ENCODE data around the gene ZNF668.
"Not testable (repeated sequence)": the region's sequence is repeated elsewhere in the genome, so short reads cannot be mapped to it uniquely, and the experiment has no call there.

Gene ZNF668

GRCh38 chr16:31108794-31109558 is 34.9 kb upstream of the ZNF668 start:
- DNase-seq (ENCODE audit: insufficient read length, low spot score) (no peak), FAIRE-seq (no peak)
- no peak for TF ChIP-seq POLR2A (IDR thresholded peaks at IDR 0.05; ENCODE audit: low read depth, low read length)

GRCh38 chr16:31108035-31108793 is 34.2 kb upstream of the ZNF668 start, which contains the start of gene BCKDK:
Gene BCKDK, plus strand, starts transcription at chr16:31108386. Its CDS starts 838 bp downstream, at chr16:31109224.
- DNase-seq (ENCODE audit: insufficient read length, low spot score) (peak; percentile 92), FAIRE-seq (no peak)
- TF ChIP-seq POLR2A (IDR thresholded peaks at IDR 0.05; ENCODE audit: low read depth, low read length), result peak; percentile 69

GRCh38 chr16:31107465-31107867 is 33.4 kb upstream of the ZNF668 start:
- DNase-seq (ENCODE audit: insufficient read length, low spot score) (no peak), FAIRE-seq (no peak)
- no peak for TF ChIP-seq POLR2A (IDR thresholded peaks at IDR 0.05; ENCODE audit: low read depth, low read length)

- no peak for TF ChIP-seq POLR2A (IDR thresholded peaks at IDR 0.05; ENCODE audit: low read depth, low read length)
- DNase-seq (ENCODE audit: insufficient read length, low spot score), result no peak
- no peak for FAIRE-seq
Measured at GRCh38 chr16:31106509-31107464, 32.7 kb upstream of the ZNF668 start.

- FAIRE-seq (no peak), DNase-seq (ENCODE audit: insufficient read length, low spot score) (peak; percentile 84)
- no peak for TF ChIP-seq POLR2A (IDR thresholded peaks at IDR 0.05; ENCODE audit: low read depth, low read length)
Measured at GRCh38 chr16:31105677-31106213, 31.7 kb upstream of the ZNF668 start.

GRCh38 chr16:31100876-31101641 is 27.0 kb upstream of the ZNF668 start:
- FAIRE-seq; DNase-seq (ENCODE audit: insufficient read length, low spot score): not testable (repeated sequence)

GRCh38 chr16:31099860-31100638 is 26.0 kb upstream of the ZNF668 start:
- no peak for DNase-seq (ENCODE audit: insufficient read length, low spot score)
- TF ChIP-seq POLR2A (IDR thresholded peaks at IDR 0.05; ENCODE audit: low read depth, low read length), result no peak
- FAIRE-seq, result no peak

GRCh38 chr16:31094424-31095120 is 20.5 kb upstream of the ZNF668 start, which contains the start of gene VKORC1:
Gene VKORC1, minus strand, starts transcription at chr16:31094797. Its CDS starts 68 bp downstream, at chr16:31094729.
- peak; percentile 42; the same call in 1 of the 2 replicates for TF ChIP-seq POLR2A (IDR thresholded peaks at IDR 0.05; ENCODE audit: low read depth, low read length)
- DNase-seq (ENCODE audit: insufficient read length, low spot score) (peak; percentile 92), FAIRE-seq (peak; percentile 60)

- DNase-seq (ENCODE audit: insufficient read length, low spot score) (no peak), FAIRE-seq (no peak)
- no peak for TF ChIP-seq POLR2A (IDR thresholded peaks at IDR 0.05; ENCODE audit: low read depth, low read length)
Measured at GRCh38 chr16:31094088-31094423, 20.0 kb upstream of the ZNF668 start.

- TF ChIP-seq POLR2A (IDR thresholded peaks at IDR 0.05; ENCODE audit: low read depth, low read length), result no peak
- no peak for DNase-seq (ENCODE audit: insufficient read length, low spot score)
- no peak for FAIRE-seq
Measured at GRCh38 chr16:31093132-31093703, 19.2 kb upstream of the ZNF668 start.

GRCh38 chr16:31092330-31092729 is 18.3 kb upstream of the ZNF668 start:
- TF ChIP-seq POLR2A (IDR thresholded peaks at IDR 0.05; ENCODE audit: low read depth, low read length), result no peak
- no peak for FAIRE-seq

More at GRCh38 chr16:31092330-31092729, 18.3 kb upstream of the ZNF668 start:
- no peak for DNase-seq (ENCODE audit: insufficient read length, low spot score)
